Measurements from ENCODE around the gene FGFR3.

GRCh38 chr4:1778642-1779392, 14.3 kb upstream of the FGFR3 start:
- TF ChIP-seq CTCF (conservative IDR thresholded peaks at IDR 0.05 in 1 of 2, IDR thresholded peaks at IDR 0.05 in 1 of 2; ENCODE audit: extremely low read depth in 1 of 2, insufficient read depth in 1 of 2, low read depth in 1 of 2, low read length in 2 of 2) (no peak), EZH2 (IDR thresholded peaks at IDR 0.05; ENCODE audit: borderline replicate concordance, low read length) (no peak)

Measured in mammary epithelial cell (primary cell).